ENCODE results near the gene ACOT12. TPM values are rescaled to one million over a fixed set of nuclear protein-coding genes. Genes with fewer than 3 reads are reported as not detected.
A peak's percentile ranks its signal among the peaks of the same experiment; 100 is the strongest.

Gene ACOT12
- total and polyA plus RNA-seq, 2 of the 13 experiments (the other 11 are each of a cell fraction or from before 2014, with no cell fraction given) = not detected

DNA sequence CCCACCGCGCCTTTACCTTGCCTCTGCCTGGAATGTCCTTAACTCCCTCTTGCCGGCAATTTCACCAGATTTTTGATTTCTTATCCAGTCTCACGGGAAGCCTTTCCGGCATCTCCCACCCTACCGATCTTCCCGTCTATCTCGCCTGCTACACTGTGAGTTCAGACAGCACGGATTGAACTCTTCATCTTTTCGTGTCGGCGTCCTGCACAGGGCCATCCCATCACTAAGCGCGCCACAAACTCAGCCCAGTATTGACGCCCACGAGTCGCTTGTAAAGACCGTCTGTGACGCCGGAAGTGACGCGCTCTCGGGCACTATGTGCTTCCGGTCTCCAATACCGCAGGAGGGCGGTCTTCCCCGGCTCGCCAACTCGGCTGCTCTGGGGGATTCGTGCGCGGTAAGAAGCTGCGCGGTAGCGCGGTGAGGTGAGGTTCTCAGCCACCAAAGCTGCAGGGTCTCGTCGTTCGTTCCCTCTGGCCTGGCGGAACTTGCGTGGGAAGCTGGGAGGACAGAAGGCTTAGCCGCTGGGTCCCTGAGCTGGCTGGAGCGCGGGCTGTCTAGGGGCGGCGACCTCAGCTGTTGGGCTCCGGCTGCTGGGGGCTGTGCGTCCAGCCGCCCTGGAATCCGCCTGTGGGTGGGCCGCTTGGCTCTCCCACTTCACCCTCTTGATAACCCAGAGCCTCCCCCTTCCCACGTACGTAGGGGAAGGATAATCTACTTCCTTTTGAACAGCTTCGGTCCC lies 92.5 kb downstream of the ACOT12 start, which contains the start of gene ZCCHC9 (continued):
- TF ChIP-seq SRSF9 (IDR thresholded peaks at IDR 0.05; ENCODE audit: borderline replicate concordance, insufficient read depth, low read depth, low read length, poor library complexity, severe bottlenecking) (no peak), HNF4G (IDR thresholded peaks at IDR 0.05; ENCODE audit: borderline replicate concordance, low read depth, low read length) (no peak), HNF4G (CRISPR knock-in tag; IDR thresholded peaks at IDR 0.05; ENCODE audit: borderline replicate concordance, low read depth) (0 out of 2 replicates have a peak, but pooled peaks have one; percentile 22), DNMT3B (CRISPR knock-in tag; conservative IDR thresholded peaks at IDR 0.05) (no peak; the same call in 1 of the 2 replicates), ZNF557 (CRISPR knock-in tag; IDR thresholded peaks at IDR 0.05) (0 out of 2 replicates have a peak, but pooled peaks have one; percentile 37), NR3C1 (CRISPR knock-in tag; IDR thresholded peaks at IDR 0.05) (no peak), ZNF253 (CRISPR knock-in tag; IDR thresholded peaks at IDR 0.05; ENCODE audit: borderline replicate concordance) (no peak), GLMP (CRISPR knock-in tag; IDR thresholded peaks at IDR 0.05; ENCODE audit: borderline replicate concordance) (no peak), FOXM1 (CRISPR knock-in tag; IDR thresholded peaks at IDR 0.05) (no peak), ZBED4 (CRISPR knock-in tag; IDR thresholded peaks at IDR 0.05; ENCODE audit: borderline replicate concordance) (no peak), ZNF160 (CRISPR knock-in tag; IDR thresholded peaks at IDR 0.05) (peak; percentile 83), ZSCAN25 (CRISPR knock-in tag; IDR thresholded peaks at IDR 0.05) (0 out of 2 replicates have a peak, but pooled peaks have one; percentile 65), ARNT (IDR thresholded peaks at IDR 0.05) (no peak), TBX2 (CRISPR knock-in tag; IDR thresholded peaks at IDR 0.05; ENCODE audit: borderline replicate concordance) (peak; percentile 78; the same call in 1 of the 2 replicates), PHF8 (CRISPR knock-in tag; IDR thresholded peaks at IDR 0.05) (peak; percentile 98), CREBL2 (CRISPR knock-in tag; IDR thresholded peaks at IDR 0.05; ENCODE audit: borderline replicate concordance) (0 out of 2 replicates have a peak, but pooled peaks have one; percentile 61), FOXO4 (CRISPR knock-in tag; conservative IDR thresholded peaks at IDR 0.05) (no peak)
- TF ChIP-seq, protein P1, sequence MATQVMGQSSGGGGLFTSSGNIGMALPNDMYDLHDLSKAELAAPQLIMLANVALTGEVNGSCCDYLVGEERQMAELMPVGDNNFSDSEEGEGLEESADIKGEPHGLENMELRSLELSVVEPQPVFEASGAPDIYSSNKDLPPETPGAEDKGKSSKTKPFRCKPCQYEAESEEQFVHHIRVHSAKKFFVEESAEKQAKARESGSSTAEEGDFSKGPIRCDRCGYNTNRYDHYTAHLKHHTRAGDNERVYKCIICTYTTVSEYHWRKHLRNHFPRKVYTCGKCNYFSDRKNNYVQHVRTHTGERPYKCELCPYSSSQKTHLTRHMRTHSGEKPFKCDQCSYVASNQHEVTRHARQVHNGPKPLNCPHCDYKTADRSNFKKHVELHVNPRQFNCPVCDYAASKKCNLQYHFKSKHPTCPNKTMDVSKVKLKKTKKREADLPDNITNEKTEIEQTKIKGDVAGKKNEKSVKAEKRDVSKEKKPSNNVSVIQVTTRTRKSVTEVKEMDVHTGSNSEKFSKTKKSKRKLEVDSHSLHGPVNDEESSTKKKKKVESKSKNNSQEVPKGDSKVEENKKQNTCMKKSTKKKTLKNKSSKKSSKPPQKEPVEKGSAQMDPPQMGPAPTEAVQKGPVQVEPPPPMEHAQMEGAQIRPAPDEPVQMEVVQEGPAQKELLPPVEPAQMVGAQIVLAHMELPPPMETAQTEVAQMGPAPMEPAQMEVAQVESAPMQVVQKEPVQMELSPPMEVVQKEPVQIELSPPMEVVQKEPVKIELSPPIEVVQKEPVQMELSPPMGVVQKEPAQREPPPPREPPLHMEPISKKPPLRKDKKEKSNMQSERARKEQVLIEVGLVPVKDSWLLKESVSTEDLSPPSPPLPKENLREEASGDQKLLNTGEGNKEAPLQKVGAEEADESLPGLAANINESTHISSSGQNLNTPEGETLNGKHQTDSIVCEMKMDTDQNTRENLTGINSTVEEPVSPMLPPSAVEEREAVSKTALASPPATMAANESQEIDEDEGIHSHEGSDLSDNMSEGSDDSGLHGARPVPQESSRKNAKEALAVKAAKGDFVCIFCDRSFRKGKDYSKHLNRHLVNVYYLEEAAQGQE (IDR thresholded peaks at IDR 0.05; ENCODE audit: borderline replicate concordance in 1 of 2, low read depth in 1 of 2, low read length in 2 of 2) = 0 out of 4 replicates have a peak, but pooled peaks of 1 of the 2 experiments have one; percentile 27
